K562 (cell line): Measurements from ENCODE around the gene PIGC. TPM values are rescaled to one million over a fixed set of nuclear protein-coding genes. Genes with fewer than 3 reads are reported as not detected.

Experiments
- ATAC-seq: fragments of 200-7000 bp; cut with Tn5 transposase; 3 replicates; pipeline ENCODE4 v1.9.1; 2020; ENCODE audit warnings: moderate library complexity
- BruUV-seq: library from RNA; stranded (reverse); fragments of 400-500 nt; replicated peaks from 2 replicates; lab custom pipeline; 2021; lab: Mats Ljungman, UMichigan
- CTCF ChIA-PET: fragments of 300-600 bp; formaldehyde crosslinking; extraction: SDS; loops from one replicate; lab custom pipeline; 2021; ENCODE audit warnings: low intra/inter-chr PET ratio; lab: Yijun Ruan, JAX
- POLR2A ChIA-PET: fragments of 300-600, 350-650 bp; sonication (Branson Sonifier 250); formaldehyde crosslinking; extraction: SDS; loops from one replicate; lab custom pipeline; 2021; ENCODE audit warnings: antibody characterized with exemption, inconsistent platforms; lab: Yijun Ruan, JAX
- DNase-seq, 4 experiments: peaks; one replicate each; pipeline versions ENCODE4 v3.0.0 to v3.0.0-alpha.2; 2011 to 2018; ENCODE audit warnings: low spot score in 3 of 4, mixed read lengths in 3 of 4; ENCODE audit errors: extremely low read depth in 1 of 4
- FAIRE-seq: peaks from 2 replicates; lab custom pipeline; 2011; peaks lifted over from hg19 to GRCh38; lab: Jason Lieb, UNC
- H2AFZ ChIP-seq: 2 replicates; pipeline ENCODE4 v1.6.0; 2011; ENCODE audit warnings: low read depth, low read length, control low read depth, inconsistent platforms
- H3K27ac ChIP-seq: fragments of 200-600 bp; 3 replicates; pipeline ENCODE4 v1.8.0; 2011; ENCODE audit warnings: low read depth, mild to moderate bottlenecking, control low read depth, inconsistent platforms, low read length, moderate library complexity, mixed read lengths; ENCODE audit errors: extremely low read depth
- H3K27me3 ChIP-seq, 2 experiments: fragments of 300-600 bp in 1 of 2; 2 replicates in 1 of 2; 3 replicates in 1 of 2; pipeline versions ENCODE4 v1.6.0 to v1.8.0; 2011; ENCODE audit warnings: inconsistent platforms in 2 of 2, low read length in 2 of 2, mild to moderate bottlenecking in 1 of 2, mixed read lengths in 1 of 2, moderate library complexity in 1 of 2; ENCODE audit not compliant: control insufficient read depth in 2 of 2, insufficient read depth in 2 of 2
- H3K36me3 ChIP-seq: fragments of 300-600 bp; 3 replicates; pipeline ENCODE4 v1.8.0; 2011; ENCODE audit warnings: mild to moderate bottlenecking, low read length, inconsistent platforms; ENCODE audit not compliant: control insufficient read depth, insufficient read depth
- H3K4me1 ChIP-seq, 2 experiments: fragments of 200-600 bp in 1 of 2; replicated peaks in 1 of 2; 2 replicates in 1 of 2; 3 replicates in 1 of 2; pipeline versions ENCODE4 v1.5.1 to v1.8.0; 2011; ENCODE audit warnings: inconsistent platforms in 2 of 2, low read length in 2 of 2, mild to moderate bottlenecking in 1 of 2, mixed read lengths in 1 of 2, moderate library complexity in 1 of 2; ENCODE audit not compliant: control insufficient read depth in 2 of 2, insufficient read depth in 2 of 2
- H3K4me2 ChIP-seq: 2 replicates; pipeline ENCODE4 v1.6.1; 2011; ENCODE audit warnings: low read length, control low read depth, inconsistent platforms, mixed read lengths; ENCODE audit not compliant: insufficient read depth
- H3K4me3 ChIP-seq: fragments of 200-600 bp; sonication (generic), shearing (Covaris generic); 2 replicates; pipeline ENCODE4 v1.5.1; 2016; ENCODE audit warnings: control low read depth, inconsistent platforms
- H3K79me2 ChIP-seq: fragments of 200-600 bp; 3 replicates; pipeline ENCODE4 v1.8.0; 2011; ENCODE audit warnings: low read length, inconsistent platforms; ENCODE audit not compliant: control insufficient read depth, insufficient read depth
- H3K9ac ChIP-seq, 2 experiments: 2 replicates each; pipeline versions ENCODE4 v1.6.0 to v1.6.1; 2011; ENCODE audit warnings: low read depth in 2 of 2, low read length in 2 of 2, control low read depth in 1 of 2, inconsistent platforms in 1 of 2, mild to moderate bottlenecking in 1 of 2, mixed read lengths in 1 of 2; ENCODE audit not compliant: insufficient read depth in 1 of 2
- H3K9me1 ChIP-seq: one replicate; pipeline ENCODE4 v1.6.0; 2011; ENCODE audit warnings: inconsistent platforms, mild to moderate bottlenecking, low read length, moderate library complexity; ENCODE audit not compliant: control insufficient read depth, insufficient read depth
- H3K9me3 ChIP-seq: replicated peaks from 2 replicates; pipeline ENCODE4 v1.5.1; 2011; ENCODE audit warnings: low read depth, low read length, inconsistent platforms; ENCODE audit not compliant: control insufficient read depth, insufficient read depth
- H4K20me1 ChIP-seq: replicated peaks from 2 replicates; pipeline ENCODE4 v1.6.1; 2011; ENCODE audit warnings: low read length, inconsistent platforms, mixed read lengths; ENCODE audit not compliant: control insufficient read depth, insufficient read depth
- ETV1 ChIP-seq: fragments of 450-650 bp; conservative IDR thresholded peaks from 2 replicates; pipeline ENCODE4 v1.6.1; 2016; ENCODE audit warnings: missing genetic modification characterization, control low read depth, low read depth, missing compliant biosample characterization
- NFIX ChIP-seq: fragments of 250-450 bp; sonication (Bioruptor Pico); IDR thresholded peaks from 2 replicates; pipeline ENCODE4 v1.4.0; 2020; ENCODE audit warnings: low read depth, mild to moderate bottlenecking, moderate library complexity
- ZNF77 ChIP-seq: fragments of 250-450 bp; sonication (Bioruptor Pico); IDR thresholded peaks from 2 replicates; pipeline ENCODE4 v1.5.0; 2020
- WGBS: fragments of 100-300 bp; shearing (Covaris generic); methylation state at CpG from one replicate; pipeline ENCODE4 v1.1.6; 2016; ENCODE audit warnings: low coverage, mixed read lengths; ENCODE audit not compliant: insufficient coverage; ENCODE audit errors: missing lambda C conversion rate; 5-methylcytosine and 5-hydroxymethylcytosine counted together
- in situ Hi-C: fragments of 300-500 bp; cut with MboI; formaldehyde crosslinking; loops from 4 replicates; pipeline ENCODE4 v1.15.0; 2018; ENCODE audit warnings: inconsistent platforms, mixed read lengths
- intact Hi-C: fragments of 100-400 bp; cut with micrococcal nuclease; formaldehyde crosslinking; loops from 2 replicates; pipeline ENCODE4 v1.14.2; 2022
- polyA plus RNA-seq, 8 experiments: library from polyadenylated mRNA; depleted of rRNA in 4 of 8; stranded (reverse) in 5 of 8; unstranded in 3 of 8; fragments of >200 nt; fragmentation: Nextera tagmentation in 2 of 8; fragmentation: Illumina TruSeq in 1 of 8; extraction: Ambion mirVana in 2 of 8; extraction: Trizol in 1 of 8; gene quantifications; 2 replicates each; pipeline versions ENCODE4 v1.2.1 to v1.2.3, GENCODE V29; 2011 to 2014; ENCODE audit warnings: inconsistent platforms in 1 of 8, missing spikeins in 1 of 8
- total RNA-seq, 7 experiments: library from RNA; depleted of rRNA in 6 of 7; stranded (reverse); fragments of >200 nt in 6 of 7; fragmentation: Illumina TruSeq in 2 of 7; extraction: Trizol in 2 of 7; gene quantifications; 2 replicates each; pipeline versions ENCODE4 v1.2.1 to v1.2.3, GENCODE V29; 2011 to 2021; ENCODE audit warnings: low replicate concordance in 1 of 7

The PIGC gene
- total and polyA plus RNA-seq, 9 of the 15 experiments (the other 6 are each of a cell fraction or from before 2014, with no cell fraction given): 30.5 to 97.9 (median 54.7) TPM

GRCh38 chr1:172400722-172401105, 43.2 kb downstream of the PIGC start:
- in situ Hi-C loops: no loop called here
- no peak for DNase-seq
- H3K79me2 ChIP-seq: no peaks in the 10 kb centered on the region
- H3K27me3 ChIP-seq: 0 out of 5 replicates have a peak, but pooled peaks cover 0 to 4% of the 10 kb centered on the region in 2 experiments
- 0% methylated on average over 1 of the region's 1 CpG for WGBS
- H3K9me3 ChIP-seq: no peaks in the 10 kb centered on the region
- TF ChIP-seq ZNF77 (no peak), ETV1 (tag) (no peak), NFIX (CRISPR knock-in tag) (no peak)
- no peak overlapping the region for H3K27ac ChIP-seq
- no peaks in the 10 kb centered on the region for H3K36me3 ChIP-seq
- FAIRE-seq: no peak
- ATAC-seq: no peak
- no peak overlapping the region for H2AFZ ChIP-seq
- POLR2A ChIA-PET: no interaction called here
- no peaks in the 10 kb centered on the region; a peak in 1 of 5 replicates for H3K4me1 ChIP-seq
- no peak overlapping the region for H3K4me3 ChIP-seq
- no TSS peak for BruUV-seq
- H3K9me1 ChIP-seq: no peaks in the 10 kb centered on the region
- no peaks in the 10 kb centered on the region for H4K20me1 ChIP-seq
- CTCF ChIA-PET: interaction anchor here (2.1 to 2.4 kb wide), 2 partner anchors 49 to 398 kb away, joined by 6 to 11 read pairs; no protein-coding TSS in a partner anchor
- H3K9ac ChIP-seq: no peak overlapping the region
- intact Hi-C loops: no loop called here
- H3K4me2 ChIP-seq: no peak overlapping the region
